ENCODE results near the gene NDUFB8. TPM values are rescaled to one million over a fixed set of nuclear protein-coding genes. Genes with fewer than 3 reads are reported as not detected.

Gene NDUFB8
- total RNA-seq, 1 donor = 98.9 TPM

- peak; percentile 83 for DNase-seq (ENCODE audit: low read depth)
- H3K4me3 ChIP-seq (ENCODE audit: low read depth, low read length) = peak overlapping the region; percentile 58
- TF ChIP-seq CTCF (IDR thresholded peaks at IDR 0.05; ENCODE audit: insufficient read depth, low read length) = no peak
Measured at GRCh38 chr10:100481462-100482081, 48.1 kb downstream of the NDUFB8 start.

GRCh38 chr10:100480002-100480401 is 49.7 kb downstream of the NDUFB8 start:
- DNase-seq (ENCODE audit: low read depth) = no peak
- TF ChIP-seq CTCF (IDR thresholded peaks at IDR 0.05; ENCODE audit: insufficient read depth, low read length) = no peak
- H3K4me3 ChIP-seq (ENCODE audit: low read depth, low read length) = no peak overlapping the region

- DNase-seq (ENCODE audit: low read depth) = no peak
- no peak overlapping the region for H3K4me3 ChIP-seq (ENCODE audit: low read depth, low read length)
- TF ChIP-seq CTCF (IDR thresholded peaks at IDR 0.05; ENCODE audit: insufficient read depth, low read length) = no peak
Measured at GRCh38 chr10:100479037-100479436, 50.6 kb downstream of the NDUFB8 start.

DNA sequence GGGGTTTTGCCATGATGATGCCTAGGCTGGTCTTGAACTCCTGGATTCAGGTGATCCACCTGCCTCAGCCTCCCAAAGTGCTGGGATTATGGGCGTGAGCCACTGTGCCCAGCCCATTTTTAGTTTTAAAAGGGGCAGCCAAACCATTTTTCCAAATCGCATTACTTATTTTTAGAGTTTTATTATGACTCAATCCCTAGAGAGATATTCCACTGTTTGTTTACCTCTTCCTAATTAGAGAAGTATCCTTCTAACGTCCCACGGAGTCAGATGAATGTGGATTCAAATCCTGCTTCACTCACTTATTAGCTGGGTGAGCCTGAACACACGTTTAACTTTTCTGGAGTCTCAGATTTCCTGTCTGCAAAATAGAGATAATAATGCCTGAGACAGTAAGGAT is 51.7 kb downstream of the NDUFB8 start:
- no peak overlapping the region for H3K4me3 ChIP-seq (ENCODE audit: low read depth, low read length)
- no peak for DNase-seq (ENCODE audit: low read depth)
- TF ChIP-seq CTCF (IDR thresholded peaks at IDR 0.05; ENCODE audit: insufficient read depth, low read length) = no peak

Other genes with a start within 250 kb of the NDUFB8 start
- 56.8 and 68.8 TPM in 2 replicates for gene BLOC1S2, start 243.2 kb downstream of the NDUFB8 start, total RNA-seq (ENCODE audit: low replicate concordance)
- not detected in 2 replicates for gene PKD2L1, start 199.6 kb downstream of the NDUFB8 start, total RNA-seq (ENCODE audit: low replicate concordance)
- gene SCD, start 182.6 kb downstream of the NDUFB8 start, total RNA-seq (ENCODE audit: low replicate concordance) = 99.9 and 283 TPM in 2 replicates
- gene WNT8B, start 66.9 kb downstream of the NDUFB8 start, total RNA-seq (ENCODE audit: low replicate concordance) = not detected in 2 replicates
- 3.3 and 17.4 TPM in 2 replicates for gene SEC31B, start 10.0 kb downstream of the NDUFB8 start, total RNA-seq (ENCODE audit: low replicate concordance)
- 12.9 and 17.3 TPM in 2 replicates for gene HIF1AN, start 6.1 kb upstream of the NDUFB8 start, total RNA-seq (ENCODE audit: low replicate concordance)
- not detected in 2 replicates for gene PAX2, start 215.7 kb upstream of the NDUFB8 start, total RNA-seq (ENCODE audit: low replicate concordance)

Measured in fibroblast of the aortic adventitia (primary cell).